Vagina (tissue), 2 donors: ENCODE measurements around the gene CDH1. TPM values are rescaled to one million over a fixed set of nuclear protein-coding genes. Genes with fewer than 3 reads are reported as not detected.
"Not testable (repeated sequence)": the region's sequence is repeated elsewhere in the genome, so short reads cannot be mapped to it uniquely, and the experiment has no call there.

Experiments used
- DNase-seq, 2 donors: peaks; one replicate each; pipeline ENCODE4 v3.0.0-alpha.2; 2017; ENCODE audit errors: extremely low spot score in 2 of 2
- H3K27ac ChIP-seq: fragments of 200-600 bp; sonication (generic); one replicate; pipeline ENCODE4 v1.5.1; 2019
- H3K27me3 ChIP-seq: fragments of 200-600 bp; sonication (generic); one replicate; pipeline ENCODE4 v1.5.1; 2019
- H3K36me3 ChIP-seq, 2 donors: fragments of 200-600 bp; sonication (generic); one replicate each; pipeline ENCODE4 v1.5.1; 2017 to 2019
- H3K4me1 ChIP-seq: fragments of 200-600 bp; sonication (generic); one replicate; pipeline ENCODE4 v1.5.1; 2019
- H3K4me3 ChIP-seq, 2 donors: fragments of 200-600 bp; sonication (generic); 1 replicate in 1 of 2; 2 replicates in 1 of 2; pipeline ENCODE4 v1.5.1; 2016 to 2019
- H3K9me3 ChIP-seq: fragments of 200-600 bp; sonication (generic); one replicate; pipeline ENCODE4 v1.5.1; 2019
- CTCF ChIP-seq, 3 experiments: fragments of 450-650 bp in 2 of 3; fragments of 200-600 bp in 1 of 3; sonication (generic) in 1 of 3; IDR thresholded peaks; one replicate each; pipeline ENCODE4 v1.5.1; 2017 to 2019; ENCODE audit warnings: antibody characterized with exemption in 3 of 3, mild to moderate bottlenecking in 2 of 3, moderate library complexity in 2 of 3
- POLR2A ChIP-seq, 2 donors: fragments of 450-650 bp; IDR thresholded peaks; one replicate each; pipeline ENCODE4 v1.6.1; 2017; ENCODE audit warnings: antibody characterized with exemption in 2 of 2, mild to moderate bottlenecking in 2 of 2, moderate library complexity in 2 of 2
- POLR2AphosphoS5 ChIP-seq, 2 donors: sonication (generic); formaldehyde crosslinking; IDR thresholded peaks; one replicate each; pipeline ENCODE4 v1.9.0; 2017; ENCODE audit warnings: antibody characterized with exemption in 2 of 2, mild to moderate bottlenecking in 2 of 2, low read depth in 1 of 2; ENCODE audit not compliant: insufficient read depth in 1 of 2
- intact Hi-C: fragments of 100-400 bp; cut with DNase I; formaldehyde crosslinking; loops from one replicate; pipeline ENCODE4 v1.15.1; 2023
- total RNA-seq: library from RNA; depleted of rRNA; stranded (reverse); fragments of >200 nt; gene quantifications from one replicate; pipeline ENCODE4 v1.2.3, GENCODE V29; 2016

The CDH1 gene
- total RNA-seq, 1 donor from 2014 or later, result 116 TPM

GRCh38 chr16:68833251-68833650 is 96.2 kb downstream of the CDH1 start:
- Histone ChIP-seq H3K36me3 (no peaks in the 10 kb centered on the region), H3K4me1 (no peaks in the 10 kb centered on the region), H3K4me3 (no peak overlapping the region), H3K27me3 (no peaks in the 10 kb centered on the region), H3K9me3 (no peaks in the 10 kb centered on the region), H3K27ac (no peak overlapping the region)
- no peak for TF ChIP-seq POLR2AphosphoS5 (IDR thresholded peaks at IDR 0.05; ENCODE audit: insufficient read depth in 1 of 2, low read depth in 1 of 2)
- intact Hi-C loops, result no loop called here
- no peak for DNase-seq

- H3K36me3 ChIP-seq, result no peaks in the 10 kb centered on the region
- intact Hi-C loops, result no loop called here
These were observed 97.5 kb downstream of the CDH1 start for GRCh38 chr16:68834550-68834949.

GRCh38 chr16:68835970-68836369 is 98.9 kb downstream of the CDH1 start:
- Histone ChIP-seq H3K36me3 (no peaks in the 10 kb centered on the region), H3K4me3 (no peak overlapping the region), H3K27me3 (no peaks in the 10 kb centered on the region), H3K9me3 (no peaks in the 10 kb centered on the region), H3K27ac (no peak overlapping the region), H3K4me1 (no peaks in the 10 kb centered on the region)
- no peak for DNase-seq
- intact Hi-C loops, result no loop called here
- TF ChIP-seq CTCF (IDR thresholded peaks at IDR 0.05) (no peak), POLR2AphosphoS5 (IDR thresholded peaks at IDR 0.05; ENCODE audit: insufficient read depth in 1 of 2, low read depth in 1 of 2) (no peak), POLR2A (IDR thresholded peaks at IDR 0.05) (no peak)

More at GRCh38 chr16:68834550-68834949, 97.5 kb downstream of the CDH1 start:
- H3K27me3 ChIP-seq, result no peaks in the 10 kb centered on the region
- no peak overlapping the region for H3K4me3 ChIP-seq
- TF ChIP-seq POLR2A (IDR thresholded peaks at IDR 0.05) (no peak), CTCF (IDR thresholded peaks at IDR 0.05) (no peak), POLR2AphosphoS5 (IDR thresholded peaks at IDR 0.05; ENCODE audit: insufficient read depth in 1 of 2, low read depth in 1 of 2) (no peak)
- H3K27ac ChIP-seq, result no peak overlapping the region
- H3K4me1 ChIP-seq, result no peaks in the 10 kb centered on the region
- no peak for DNase-seq
- no peaks in the 10 kb centered on the region for H3K9me3 ChIP-seq

- Histone ChIP-seq H3K27me3 (no peaks in the 10 kb centered on the region), H3K4me3 (no peak overlapping the region), H3K36me3 (no peaks in the 10 kb centered on the region), H3K9me3 (no peaks in the 10 kb centered on the region), H3K27ac (no peak overlapping the region), H3K4me1 (peaks cover 7% of the 10 kb centered on the region)
- intact Hi-C loops, result loop anchor here (10.0 kb wide), 1 partner anchor 315 kb away; no protein-coding TSS in a partner anchor
- DNase-seq, result no peak
- no peak for TF ChIP-seq POLR2A (IDR thresholded peaks at IDR 0.05)
- peak in 1 of 2 donors; percentile 56 for TF ChIP-seq POLR2AphosphoS5 (IDR thresholded peaks at IDR 0.05; ENCODE audit: insufficient read depth in 1 of 2, low read depth in 1 of 2)
- no peak for TF ChIP-seq CTCF (IDR thresholded peaks at IDR 0.05)
These were observed 102.7 kb downstream of the CDH1 start for GRCh38 chr16:68839831-68840230.

- intact Hi-C loops, result loop anchor here (10.0 kb wide), 1 partner anchor 318 kb away; no protein-coding TSS in a partner anchor
- H3K4me3 ChIP-seq, result peak overlapping the region; percentile 74 to 79
- H3K27me3 ChIP-seq, DNase-seq, H3K4me1 ChIP-seq, H3K36me3 ChIP-seq, H3K9me3 ChIP-seq: not testable (repeated sequence)
- peak overlapping the region; percentile 73 for H3K27ac ChIP-seq
These were observed 105.9 kb downstream of the CDH1 start for GRCh38 chr16:68842964-68843481.

GRCh38 chr16:68843482-68844210 is 106.6 kb downstream of the CDH1 start, which contains the start of gene TANGO6:
Gene TANGO6 (plus strand): TSS chr16:68843531. CDS start chr16:68843618, 87 bp downstream.
- intact Hi-C loops, result loop anchor here (10.0 kb wide), 1 partner anchor 319 kb away; no protein-coding TSS in a partner anchor

More at GRCh38 chr16:68843482-68844210, 106.6 kb downstream of the CDH1 start, which contains the start of gene TANGO6:
- DNase-seq, result no peak
- H3K4me3 ChIP-seq, result peak within 1 kb of the TSS; percentile 74 to 79
- no peaks in the 10 kb centered on the region for H3K9me3 ChIP-seq
- peak within 1 kb of the TSS; percentile 73 for H3K27ac ChIP-seq
- peaks cover 7% of the 10 kb centered on the region for H3K4me1 ChIP-seq
- no peaks in the 10 kb centered on the region for H3K36me3 ChIP-seq
- TF ChIP-seq CTCF (IDR thresholded peaks at IDR 0.05), result no peak
- TF ChIP-seq POLR2AphosphoS5 (IDR thresholded peaks at IDR 0.05; ENCODE audit: insufficient read depth in 1 of 2, low read depth in 1 of 2), result peak; percentile 68 to 90
- no peaks in the 10 kb centered on the region for H3K27me3 ChIP-seq
